Measurements from ENCODE around the gene SPARC.

SPARC gene

GRCh38 chr5:151676314-151676712 is 10.4 kb downstream of the SPARC start:
- Histone ChIP-seq H3K4me1 (ENCODE audit: control insufficient read depth, low read depth, low read length) (peaks cover 29% of the 10 kb centered on the region), H3K4me3 (ENCODE audit: low read length) (no peak overlapping the region), H3K9ac (ENCODE audit: low read length) (no peak overlapping the region), H3K27me3 (ENCODE audit: control insufficient read depth, insufficient read depth, low read length) (no peaks in the 10 kb centered on the region), H3K27ac (ENCODE audit: low read length) (peak overlapping the region; percentile 31), H3K9me3 (ENCODE audit: control insufficient read depth, low read depth, low read length) (no peaks in the 10 kb centered on the region), H3K36me3 (ENCODE audit: control insufficient read depth, low read depth, low read length) (peaks cover 27% of the 10 kb centered on the region)

- Histone ChIP-seq H3K27me3 (ENCODE audit: control insufficient read depth, insufficient read depth, low read length) (no peaks in the 10 kb centered on the region), H3K36me3 (ENCODE audit: control insufficient read depth, low read depth, low read length) (peaks cover 32% of the 10 kb centered on the region), H3K27ac (ENCODE audit: low read length) (peak overlapping the region; percentile 31), H3K4me1 (ENCODE audit: control insufficient read depth, low read depth, low read length) (peaks cover 29% of the 10 kb centered on the region), H3K9ac (ENCODE audit: low read length) (no peak overlapping the region), H3K4me3 (ENCODE audit: low read length) (no peak overlapping the region), H3K9me3 (ENCODE audit: control insufficient read depth, low read depth, low read length) (no peaks in the 10 kb centered on the region)
These were observed 11.0 kb downstream of the SPARC start for GRCh38 chr5:151675611-151676313.

- Histone ChIP-seq H3K9ac (ENCODE audit: low read length) (no peak overlapping the region), H3K36me3 (ENCODE audit: control insufficient read depth, low read depth, low read length) (peaks cover 41% of the 10 kb centered on the region), H3K27me3 (ENCODE audit: control insufficient read depth, insufficient read depth, low read length) (no peaks in the 10 kb centered on the region), H3K4me1 (ENCODE audit: control insufficient read depth, low read depth, low read length) (peaks cover 29% of the 10 kb centered on the region), H3K9me3 (ENCODE audit: control insufficient read depth, low read depth, low read length) (no peaks in the 10 kb centered on the region), H3K27ac (ENCODE audit: low read length) (peak overlapping the region; percentile 17), H3K4me3 (ENCODE audit: low read length) (no peak overlapping the region)
These were observed 11.8 kb downstream of the SPARC start for GRCh38 chr5:151674626-151675610.

GRCh38 chr5:151673421-151673820 is 13.3 kb downstream of the SPARC start:
- Histone ChIP-seq H3K9ac (ENCODE audit: low read length) (no peak overlapping the region), H3K36me3 (ENCODE audit: control insufficient read depth, low read depth, low read length) (peaks cover 56% of the 10 kb centered on the region), H3K9me3 (ENCODE audit: control insufficient read depth, low read depth, low read length) (no peaks in the 10 kb centered on the region), H3K27me3 (ENCODE audit: control insufficient read depth, insufficient read depth, low read length) (no peaks in the 10 kb centered on the region), H3K4me1 (ENCODE audit: control insufficient read depth, low read depth, low read length) (peaks cover 26% of the 10 kb centered on the region), H3K27ac (ENCODE audit: low read length) (no peak overlapping the region), H3K4me3 (ENCODE audit: low read length) (no peak overlapping the region)

GRCh38 chr5:151672516-151672915 is 14.2 kb downstream of the SPARC start:
- Histone ChIP-seq H3K27ac (ENCODE audit: low read length) (no peak overlapping the region), H3K9ac (ENCODE audit: low read length) (no peak overlapping the region), H3K27me3 (ENCODE audit: control insufficient read depth, insufficient read depth, low read length) (no peaks in the 10 kb centered on the region), H3K36me3 (ENCODE audit: control insufficient read depth, low read depth, low read length) (peaks cover 57% of the 10 kb centered on the region), H3K4me3 (ENCODE audit: low read length) (no peak overlapping the region), H3K4me1 (ENCODE audit: control insufficient read depth, low read depth, low read length) (peaks cover 22% of the 10 kb centered on the region), H3K9me3 (ENCODE audit: control insufficient read depth, low read depth, low read length) (no peaks in the 10 kb centered on the region)

GRCh38 chr5:151671950-151672349 is 14.8 kb downstream of the SPARC start:
- Histone ChIP-seq H3K27me3 (ENCODE audit: control insufficient read depth, insufficient read depth, low read length) (no peaks in the 10 kb centered on the region), H3K4me3 (ENCODE audit: low read length) (no peak overlapping the region), H3K9me3 (ENCODE audit: control insufficient read depth, low read depth, low read length) (no peaks in the 10 kb centered on the region), H3K9ac (ENCODE audit: low read length) (no peak overlapping the region), H3K4me1 (ENCODE audit: control insufficient read depth, low read depth, low read length) (peaks cover 20% of the 10 kb centered on the region), H3K36me3 (ENCODE audit: control insufficient read depth, low read depth, low read length) (peaks cover 62% of the 10 kb centered on the region), H3K27ac (ENCODE audit: low read length) (no peak overlapping the region)

- Histone ChIP-seq H3K9ac (ENCODE audit: low read length) (no peak overlapping the region), H3K4me3 (ENCODE audit: low read length) (no peak overlapping the region), H3K27me3 (ENCODE audit: control insufficient read depth, insufficient read depth, low read length) (no peaks in the 10 kb centered on the region), H3K36me3 (ENCODE audit: control insufficient read depth, low read depth, low read length) (peaks cover 68% of the 10 kb centered on the region), H3K9me3 (ENCODE audit: control insufficient read depth, low read depth, low read length) (no peaks in the 10 kb centered on the region), H3K27ac (ENCODE audit: low read length) (no peak overlapping the region), H3K4me1 (ENCODE audit: control insufficient read depth, low read depth, low read length) (peaks cover 12% of the 10 kb centered on the region)
These were observed 15.6 kb downstream of the SPARC start for GRCh38 chr5:151670953-151671636.

GRCh38 chr5:151670083-151670686 is 16.5 kb downstream of the SPARC start:
- Histone ChIP-seq H3K9me3 (ENCODE audit: control insufficient read depth, low read depth, low read length) (no peaks in the 10 kb centered on the region), H3K27ac (ENCODE audit: low read length) (no peak overlapping the region), H3K27me3 (ENCODE audit: control insufficient read depth, insufficient read depth, low read length) (no peaks in the 10 kb centered on the region), H3K36me3 (ENCODE audit: control insufficient read depth, low read depth, low read length) (peaks cover 76% of the 10 kb centered on the region), H3K4me1 (ENCODE audit: control insufficient read depth, low read depth, low read length) (peaks cover 3% of the 10 kb centered on the region), H3K9ac (ENCODE audit: low read length) (no peak overlapping the region), H3K4me3 (ENCODE audit: low read length) (no peak overlapping the region)

GRCh38 chr5:151667083-151667482 is 19.6 kb downstream of the SPARC start:
- H3K9ac ChIP-seq (ENCODE audit: low read length), result no peak overlapping the region
- H3K27ac ChIP-seq (ENCODE audit: low read length), result no peak overlapping the region
- H3K9me3 ChIP-seq (ENCODE audit: control insufficient read depth, low read depth, low read length), result no peaks in the 10 kb centered on the region
- peaks cover 87% of the 10 kb centered on the region for H3K36me3 ChIP-seq (ENCODE audit: control insufficient read depth, low read depth, low read length)
- no peaks in the 10 kb centered on the region for H3K4me1 ChIP-seq (ENCODE audit: control insufficient read depth, low read depth, low read length)
- H3K27me3 ChIP-seq (ENCODE audit: control insufficient read depth, insufficient read depth, low read length), result no peaks in the 10 kb centered on the region
- H3K4me3 ChIP-seq (ENCODE audit: low read length), result no peak overlapping the region

GRCh38 chr5:151665613-151666012 is 21.1 kb downstream of the SPARC start:
- Histone ChIP-seq H3K4me3 (ENCODE audit: low read length) (no peak overlapping the region), H3K4me1 (ENCODE audit: control insufficient read depth, low read depth, low read length) (no peaks in the 10 kb centered on the region), H3K9me3 (ENCODE audit: control insufficient read depth, low read depth, low read length) (no peaks in the 10 kb centered on the region), H3K9ac (ENCODE audit: low read length) (no peak overlapping the region), H3K27me3 (ENCODE audit: control insufficient read depth, insufficient read depth, low read length) (no peaks in the 10 kb centered on the region), H3K36me3 (ENCODE audit: control insufficient read depth, low read depth, low read length) (peaks cover 77% of the 10 kb centered on the region), H3K27ac (ENCODE audit: low read length) (no peak overlapping the region)

Data from iPS-18a (cell line).